GM19397 (cell line): ENCODE measurements around the gene SOX13.

ENCODE experiments used
- ATAC-seq: cut with Tn5 transposase; IDR thresholded peaks from one replicate; pipeline ENCODE4 v1.9.1; 2021; ENCODE audit warnings: mild to moderate bottlenecking, moderate library complexity; ENCODE audit not compliant: unreplicated experiment

The SOX13 gene

GRCh38 chr1:204062106-204062505, 10.8 kb upstream of the SOX13 start:
- no peak for ATAC-seq

- no peak for ATAC-seq
Observed at GRCh38 chr1:204065174-204065985, 7.5 kb upstream of the SOX13 start.

- ATAC-seq, result no peak
Observed at GRCh38 chr1:204065986-204066300, 7.0 kb upstream of the SOX13 start.

- no peak for ATAC-seq
Observed at GRCh38 chr1:204067935-204068334, 5.0 kb upstream of the SOX13 start.

GRCh38 chr1:204069887-204070286, 3.0 kb upstream of the SOX13 start:
- ATAC-seq, result no peak

- ATAC-seq, result no peak
Observed at GRCh38 chr1:204070895-204071294, 2.0 kb upstream of the SOX13 start.

- ATAC-seq, result no peak
Observed at GRCh38 chr1:204073837-204074273, 940 bp downstream of the SOX13 start.

GRCh38 chr1:204074274-204075138, 1.6 kb downstream of the SOX13 start:
- no peak for ATAC-seq

GRCh38 chr1:204075139-204075521, 2.2 kb downstream of the SOX13 start:
- ATAC-seq, result no peak

- ATAC-seq, result no peak
Observed at GRCh38 chr1:204075890-204076846, 3.3 kb downstream of the SOX13 start.

GRCh38 chr1:204076891-204077290, 4.0 kb downstream of the SOX13 start:
- ATAC-seq, result no peak

GRCh38 chr1:204077979-204078696, 5.2 kb downstream of the SOX13 start:
- ATAC-seq, result no peak

- ATAC-seq, result no peak
Observed at GRCh38 chr1:204079608-204079999, 6.7 kb downstream of the SOX13 start.

- no peak for ATAC-seq
Observed at GRCh38 chr1:204080163-204080903, 7.4 kb downstream of the SOX13 start.

- no peak for ATAC-seq
Observed at GRCh38 chr1:204081164-204081790, 8.4 kb downstream of the SOX13 start.

GRCh38 chr1:204081791-204082513, 9.0 kb downstream of the SOX13 start:
- no peak for ATAC-seq

- no peak for ATAC-seq
Observed at GRCh38 chr1:204083491-204083890, 10.6 kb downstream of the SOX13 start.

GRCh38 chr1:204084247-204084772, 11.4 kb downstream of the SOX13 start:
- ATAC-seq, result no peak
